ENCODE data around the gene INSIG1. TPM values are rescaled to one million over a fixed set of nuclear protein-coding genes. Genes with fewer than 3 reads are reported as not detected.

Gene INSIG1
- total and polyA plus RNA-seq, 12 donors = 5.9 to 16.3 (median 12.1) TPM

- Histone ChIP-seq H3K36me3 (peaks cover 0 to 43% (median 5%) of the 10 kb centered on the region in 9 donors), H3K27ac (peak overlapping the region; percentile 7 to 96 (median 93)), H3K4me3 (peak overlapping the region in 9 of 10 donors; percentile 80 to 97 (median 91)), H3K27me3 (no peaks in the 10 kb centered on the region), H3K4me1 (peaks cover 12 to 52% (median 36%) of the 10 kb centered on the region in 9 donors), H3K9me3 (no peaks in the 10 kb centered on the region)
- ATAC-seq = no peak
- intact Hi-C loops (cut with DNase I) = loop anchor here in 8 of 10 donors (2.0 to 10.0 kb wide), 9 partner anchors 42 to 372 kb away; partner anchors contain the start of gene PAXIP1 (in 5 of the 8)
- TF ChIP-seq CTCF (IDR thresholded peaks at IDR 0.05) = no peak
- 65 to 68% methylated on average over 8 of the region's 8 CpGs for WGBS, 2 donors
- DNase-seq = no peak
Measured at GRCh38 chr7:155299535-155300202, 2.0 kb downstream of the INSIG1 start.

DNA sequence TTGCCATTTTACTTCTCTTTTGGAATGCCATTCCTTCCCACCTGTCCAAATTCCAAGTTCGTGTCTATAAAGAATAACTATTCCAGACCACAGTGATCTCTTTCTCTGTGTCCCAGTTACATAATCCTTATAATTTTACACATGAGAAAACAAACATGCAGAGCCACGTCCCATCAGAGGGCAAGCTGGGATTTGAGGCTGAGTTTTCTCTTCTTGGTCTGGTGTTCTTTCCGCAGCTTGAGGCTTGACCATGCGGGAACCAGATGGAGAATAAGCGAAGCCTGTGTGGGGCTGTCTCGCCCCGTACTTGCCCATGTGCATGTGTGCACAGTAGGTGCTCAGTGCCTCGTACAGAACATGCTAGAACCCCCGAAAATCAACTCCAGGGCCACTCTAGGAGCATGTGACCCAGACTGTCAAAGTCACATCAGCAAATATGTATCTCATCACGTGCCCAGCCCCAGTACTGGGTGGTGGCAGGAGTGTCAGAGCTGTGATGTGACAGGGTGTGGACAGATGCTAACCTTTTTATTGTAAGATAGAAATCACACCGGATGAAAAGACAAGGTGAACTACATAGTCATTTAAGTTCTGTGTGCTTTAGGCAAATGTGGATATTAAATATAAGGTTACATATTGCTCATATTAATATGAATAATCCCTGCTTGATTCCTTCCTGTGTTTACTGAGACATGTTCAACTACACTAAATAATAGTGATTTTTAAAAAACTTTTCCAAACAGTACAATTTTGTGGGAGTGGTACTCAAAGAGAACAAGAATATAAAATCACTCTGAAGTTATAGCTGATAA, 3.2 kb downstream of the INSIG1 start:
- TF ChIP-seq CTCF (IDR thresholded peaks at IDR 0.05) = no peak
- peaks cover 0 to 54% (median 5%) of the 10 kb centered on the region in 9 donors for H3K36me3 ChIP-seq
- H3K9me3 ChIP-seq = no peaks in the 10 kb centered on the region
- DNase-seq (no peak), ATAC-seq (no peak)
- WGBS, 2 donors = 62 to 67% methylated on average over 11 of the region's 11 CpGs
- H3K4me1 ChIP-seq = peaks cover 12 to 52% (median 36%) of the 10 kb centered on the region in 9 donors
- no peak overlapping the region for H3K4me3 ChIP-seq
- H3K27ac ChIP-seq = no peak overlapping the region
- intact Hi-C loops (cut with DNase I) = loop anchor here in 2 of 10 donors (5.0 kb wide), 2 partner anchors 41 to 299 kb away; partner anchors contain the start of gene PAXIP1 (in 1 of the 2)
- no peaks in the 10 kb centered on the region for H3K27me3 ChIP-seq

DNA sequence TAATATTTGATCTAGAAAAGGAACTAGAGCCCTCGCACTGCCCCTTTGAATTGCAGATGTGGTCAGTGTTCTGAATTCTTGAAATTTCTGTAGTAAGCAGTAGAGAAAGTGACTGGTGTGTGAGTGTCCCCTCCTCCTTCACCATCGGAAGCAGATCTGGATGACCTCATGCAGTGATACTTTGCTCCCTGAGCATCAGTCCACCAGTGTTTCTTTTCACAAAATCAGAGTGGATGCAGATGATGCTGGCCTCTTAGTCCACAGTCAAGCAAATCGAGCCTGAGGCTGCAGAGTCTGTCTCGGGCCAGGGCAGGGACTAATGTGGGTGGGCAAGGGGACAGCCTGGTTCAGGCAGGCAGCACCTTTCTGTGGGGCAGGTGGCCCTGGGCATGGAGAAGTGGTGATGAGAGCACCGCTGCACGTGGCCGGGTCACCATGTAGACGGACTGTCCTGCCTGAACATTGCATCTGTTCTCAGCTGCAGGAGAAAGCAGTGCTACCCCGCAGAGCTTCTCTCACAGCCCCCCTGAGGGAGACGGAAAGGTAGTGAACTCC, 5.4 kb downstream of the INSIG1 start:
- no peak overlapping the region for H3K27ac ChIP-seq
- H3K36me3 ChIP-seq = peaks cover 0 to 76% (median 5%) of the 10 kb centered on the region in 9 donors
- no peaks in the 10 kb centered on the region for H3K27me3 ChIP-seq
- DNase-seq (no peak), ATAC-seq (no peak)
- no peak for TF ChIP-seq CTCF (IDR thresholded peaks at IDR 0.05)
- H3K4me3 ChIP-seq = no peak overlapping the region
- H3K9me3 ChIP-seq = no peaks in the 10 kb centered on the region
- H3K4me1 ChIP-seq = peaks cover 6 to 44% (median 25%) of the 10 kb centered on the region in 9 donors
- intact Hi-C loops (cut with DNase I) = loop anchor here in 2 of 10 donors (5.0 kb wide), 2 partner anchors 39 to 301 kb away; partner anchors contain the start of gene PAXIP1 (in 1 of the 2)
- WGBS, 2 donors = 51 to 74% methylated on average over 10 of the region's 10 CpGs

- H3K27me3 ChIP-seq = no peaks in the 10 kb centered on the region
- no peak for DNase-seq
- no peaks in the 10 kb centered on the region for H3K9me3 ChIP-seq
- no peak overlapping the region for H3K27ac ChIP-seq
- H3K4me3 ChIP-seq = no peak overlapping the region
- no peak for TF ChIP-seq CTCF (IDR thresholded peaks at IDR 0.05)
- H3K4me1 ChIP-seq = peaks cover 6 to 38% (median 24%) of the 10 kb centered on the region in 9 donors
- WGBS, 2 donors = 75 to 76% methylated on average over 10 of the region's 10 CpGs
- intact Hi-C loops (cut with DNase I) = loop anchor here in 2 of 10 donors (5.0 kb wide), 2 partner anchors 38 to 302 kb away; partner anchors contain the start of gene PAXIP1 (in 1 of the 2)
- no peak for ATAC-seq
- H3K36me3 ChIP-seq = peaks cover 0 to 84% (median 13%) of the 10 kb centered on the region in 9 donors
Measured at GRCh38 chr7:155303897-155304296, 6.2 kb downstream of the INSIG1 start.
